PC-3 (cell line): ENCODE data around the gene ITCH. TPM values are rescaled to one million over a fixed set of nuclear protein-coding genes. Genes with fewer than 3 reads are reported as not detected.
"Not testable (repeated sequence)": the region's sequence is repeated elsewhere in the genome, so short reads cannot be mapped to it uniquely, and the experiment has no call there.

ENCODE experiments used
- ATAC-seq: fragments of 200-7000 bp; cut with Tn5 transposase; 2 replicates; pipeline ENCODE4 v1.9.1; 2020; ENCODE audit warnings: mild to moderate bottlenecking, moderate library complexity
- BruUV-seq: library from RNA; stranded (reverse); fragments of 400-500 nt; replicated peaks from 2 replicates; lab custom pipeline; 2021; lab: Mats Ljungman, UMichigan
- CTCF ChIA-PET: fragments of 300-600 bp; sonication (Branson Sonifier 250); formaldehyde crosslinking; loops from one replicate; lab custom pipeline; 2022; ENCODE audit warnings: antibody characterized with exemption; lab: Charles Lee
- POLR2A ChIA-PET: fragments of 300-600 bp; sonication (Branson Sonifier 250); formaldehyde crosslinking; loops from one replicate; lab custom pipeline; 2022; ENCODE audit warnings: antibody characterized with exemption; ENCODE audit not compliant: unreplicated experiment; lab: Charles Lee
- DNase-seq: peaks from one replicate; pipeline ENCODE4 v3.0.0-alpha.2; 2015
- H2AFZ ChIP-seq: fragments of 300-600 bp; sonication (generic); 2 replicates; pipeline ENCODE4 v1.6.0; 2016; ENCODE audit warnings: antibody characterized with exemption, low read length
- H3F3A ChIP-seq: fragments of 300-600 bp; sonication (generic); one replicate; pipeline ENCODE4 v1.6.0; 2017; ENCODE audit warnings: antibody characterized with exemption, low read length, control low read depth, mild to moderate bottlenecking; ENCODE audit not compliant: unreplicated experiment
- H3K27ac ChIP-seq: fragments of 300-600 bp; sonication (generic); 2 replicates; pipeline ENCODE4 v1.5.1; 2016; ENCODE audit warnings: mild to moderate bottlenecking, low read length
- H3K27me3 ChIP-seq: fragments of 300-600 bp; sonication (generic); 2 replicates; pipeline ENCODE4 v1.6.1; 2016; ENCODE audit warnings: low read length, mixed read lengths
- H3K36me3 ChIP-seq: fragments of 300-600 bp; sonication (generic); 2 replicates; pipeline ENCODE4 v1.6.1; 2016; ENCODE audit warnings: low read depth, mixed run types, low read length, mixed read lengths
- H3K4me1 ChIP-seq: fragments of 300-600 bp; sonication (generic); 2 replicates; pipeline ENCODE4 v1.5.1; 2016; ENCODE audit warnings: low read length; ENCODE audit not compliant: insufficient read depth
- H3K4me2 ChIP-seq: fragments of 300-600 bp; sonication (generic); 2 replicates; pipeline ENCODE4 v1.6.0; 2016; ENCODE audit warnings: low read length
- H3K4me3 ChIP-seq: fragments of 300-600 bp; sonication (generic); 2 replicates; pipeline ENCODE4 v1.5.1; 2016; ENCODE audit warnings: mild to moderate bottlenecking, low read length, mixed read lengths
- H3K79me2 ChIP-seq: fragments of 300-600 bp; sonication (generic); 2 replicates; pipeline ENCODE4 v1.6.1; 2017; ENCODE audit warnings: low read length, mixed read lengths
- H3K9ac ChIP-seq: fragments of 300-600 bp; sonication (generic); 2 replicates; pipeline ENCODE4 v1.6.0; 2016; ENCODE audit warnings: mild to moderate bottlenecking, low read length
- H3K9me2 ChIP-seq: fragments of 300-600 bp; sonication (generic); replicated peaks from 2 replicates; pipeline ENCODE4 v1.6.1; 2016; ENCODE audit warnings: mixed run types, low read length, mixed read lengths
- H3K9me3 ChIP-seq: fragments of 300-600 bp; sonication (generic); 2 replicates; pipeline ENCODE4 v1.6.1; 2016; ENCODE audit warnings: low read length, mixed read lengths
- H4K20me1 ChIP-seq: fragments of 300-600 bp; sonication (generic); 2 replicates; pipeline ENCODE4 v1.6.1; 2016; ENCODE audit warnings: low read length, mixed read lengths
- EZH2 ChIP-seq: fragments of 300-600 bp; sonication (generic); IDR thresholded peaks from one replicate; pipeline ENCODE4 v1.6.1; 2017; ENCODE audit warnings: antibody characterized with exemption, mild to moderate bottlenecking, low read length; ENCODE audit not compliant: unreplicated experiment
- EZH2phosphoT487 ChIP-seq: fragments of 300-600 bp; sonication (generic); IDR thresholded peaks from 2 replicates; pipeline ENCODE4 v1.6.1; 2018; ENCODE audit warnings: mild to moderate bottlenecking, antibody characterized with exemption, low read length, borderline replicate concordance
- intact Hi-C: fragments of 100-400 bp; cut with micrococcal nuclease; formaldehyde crosslinking; loops from 2 replicates; pipeline ENCODE4 v1.9.0; 2023
- total RNA-seq: library from RNA; depleted of rRNA; stranded (reverse); fragments of >200 nt; gene quantifications from 2 replicates; pipeline ENCODE4 v1.2.3, GENCODE V29; 2014
- TF ChIP-seq, protein P1 (sequence below): fragments of 300-600 bp; sonication (generic); conservative IDR thresholded peaks from 2 replicates; pipeline ENCODE4 v1.5.1; 2017; ENCODE audit warnings: antibody characterized with exemption, low read depth, mild to moderate bottlenecking, low read length

ITCH gene
- total RNA-seq, 1 experiment from 2014 or later, result 54.8 TPM

DNA sequence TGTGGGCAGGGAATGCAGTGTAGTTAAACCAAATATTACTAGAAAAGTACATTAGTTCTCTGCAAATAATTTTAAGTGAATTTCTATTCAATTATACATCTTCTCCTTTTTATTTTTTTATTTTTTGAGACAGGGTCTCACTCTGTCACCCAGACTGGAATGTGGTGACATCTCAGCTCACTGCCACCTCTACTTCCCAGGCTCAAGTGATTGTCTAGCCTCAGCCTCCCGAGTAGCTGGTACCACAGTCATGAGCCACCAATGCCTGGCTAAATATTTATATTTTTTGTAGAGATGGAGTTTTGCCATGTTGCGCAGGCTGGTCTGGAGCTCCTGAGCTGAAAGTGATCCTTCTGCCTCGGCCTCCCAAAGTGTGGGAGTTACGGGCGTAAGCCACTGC, 76.1 kb downstream of the ITCH start:
- Histone ChIP-seq H4K20me1 (no peaks in the 10 kb centered on the region), H3K27ac (no peak overlapping the region), H3K4me2 (no peak overlapping the region), H3F3A (no peaks in the 10 kb centered on the region), H3K4me3 (no peak overlapping the region), H3K27me3 (no peaks in the 10 kb centered on the region), H3K36me3 (peaks cover 36% of the 10 kb centered on the region), H3K9me3 (no peaks in the 10 kb centered on the region), H3K4me1 (no peaks in the 10 kb centered on the region), H3K9ac (no peak overlapping the region), H3K9me2 (no peaks in the 10 kb centered on the region), H3K79me2 (no peaks in the 10 kb centered on the region), H2AFZ (no peak overlapping the region)
- TF ChIP-seq EZH2, result no peak
- TF ChIP-seq, protein P1, sequence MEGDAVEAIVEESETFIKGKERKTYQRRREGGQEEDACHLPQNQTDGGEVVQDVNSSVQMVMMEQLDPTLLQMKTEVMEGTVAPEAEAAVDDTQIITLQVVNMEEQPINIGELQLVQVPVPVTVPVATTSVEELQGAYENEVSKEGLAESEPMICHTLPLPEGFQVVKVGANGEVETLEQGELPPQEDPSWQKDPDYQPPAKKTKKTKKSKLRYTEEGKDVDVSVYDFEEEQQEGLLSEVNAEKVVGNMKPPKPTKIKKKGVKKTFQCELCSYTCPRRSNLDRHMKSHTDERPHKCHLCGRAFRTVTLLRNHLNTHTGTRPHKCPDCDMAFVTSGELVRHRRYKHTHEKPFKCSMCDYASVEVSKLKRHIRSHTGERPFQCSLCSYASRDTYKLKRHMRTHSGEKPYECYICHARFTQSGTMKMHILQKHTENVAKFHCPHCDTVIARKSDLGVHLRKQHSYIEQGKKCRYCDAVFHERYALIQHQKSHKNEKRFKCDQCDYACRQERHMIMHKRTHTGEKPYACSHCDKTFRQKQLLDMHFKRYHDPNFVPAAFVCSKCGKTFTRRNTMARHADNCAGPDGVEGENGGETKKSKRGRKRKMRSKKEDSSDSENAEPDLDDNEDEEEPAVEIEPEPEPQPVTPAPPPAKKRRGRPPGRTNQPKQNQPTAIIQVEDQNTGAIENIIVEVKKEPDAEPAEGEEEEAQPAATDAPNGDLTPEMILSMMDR, result no peak
- TF ChIP-seq EZH2phosphoT487, result no peak
- POLR2A ChIA-PET, result no interaction called here
- DNase-seq (no peak), ATAC-seq (no peak)
- CTCF ChIA-PET, result no interaction called here
- intact Hi-C loops, result no loop called here
- no TSS peak for BruUV-seq

DNA sequence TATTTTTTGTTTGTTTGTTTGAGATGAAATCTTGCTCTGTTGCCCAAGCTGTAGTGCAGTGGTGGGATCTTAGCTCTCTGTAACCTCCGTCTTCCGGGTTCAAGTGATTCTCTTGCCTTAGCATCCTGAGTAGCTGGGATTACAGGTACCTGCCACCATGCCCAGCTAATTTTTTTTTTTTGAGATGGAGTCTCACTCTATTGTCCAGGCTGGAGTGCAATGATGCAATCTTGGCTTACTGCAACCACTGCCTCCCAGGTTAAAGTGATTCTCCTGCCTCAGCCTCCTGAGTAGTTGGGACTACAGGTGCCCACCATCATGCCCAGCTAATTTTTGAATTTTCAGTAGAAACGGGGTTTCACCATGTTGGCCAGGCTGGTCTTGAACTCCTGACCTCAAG, 78.3 kb downstream of the ITCH start:
- H3K4me1 ChIP-seq, ATAC-seq, BruUV-seq, H3K79me2 ChIP-seq, H3K4me2 ChIP-seq, H3K9me3 ChIP-seq, H3K27ac ChIP-seq, H2AFZ ChIP-seq, CTCF ChIA-PET, H3K9ac ChIP-seq, H3K27me3 ChIP-seq, H3K9me2 ChIP-seq, H3F3A ChIP-seq, H4K20me1 ChIP-seq, H3K4me3 ChIP-seq, POLR2A ChIA-PET, intact Hi-C loops, DNase-seq: not testable (repeated sequence)
- H3K36me3 ChIP-seq, result peaks cover 58% of the 10 kb centered on the region

- Histone ChIP-seq H3K4me3 (no peak overlapping the region), H4K20me1 (no peaks in the 10 kb centered on the region), H3K4me2 (no peak overlapping the region), H3K4me1 (no peaks in the 10 kb centered on the region), H3K9ac (no peak overlapping the region), H3K36me3 (peaks cover 69% of the 10 kb centered on the region), H3K9me3 (no peaks in the 10 kb centered on the region), H3K27ac (no peak overlapping the region), H2AFZ (no peak overlapping the region), H3K27me3 (no peaks in the 10 kb centered on the region), H3K79me2 (no peaks in the 10 kb centered on the region), H3K9me2 (no peaks in the 10 kb centered on the region), H3F3A (no peaks in the 10 kb centered on the region)
- POLR2A ChIA-PET, result no interaction called here
- CTCF ChIA-PET, result no interaction called here
- no TSS peak for BruUV-seq
- intact Hi-C loops, result no loop called here
- ATAC-seq (no peak), DNase-seq (no peak)
- TF ChIP-seq, protein P1, result no peak
- TF ChIP-seq EZH2phosphoT487, result no peak
Measured at GRCh38 chr20:34443546-34443945, 80.5 kb downstream of the ITCH start.
